OCI-LY1 (cell line): ENCODE data around the gene MOB2.

ENCODE experiments used
- CTCF ChIP-seq: fragments of 200-600 bp; sonication (generic), shearing (Covaris generic); IDR thresholded peaks from 2 replicates; pipeline ENCODE4 v1.5.1; 2017; ENCODE audit warnings: mild to moderate bottlenecking, antibody characterized with exemption, low read length, moderate library complexity, mixed read lengths
- EZH2 ChIP-seq: fragments of 200-600 bp; sonication (generic), shearing (Covaris generic); IDR thresholded peaks from 2 replicates; pipeline ENCODE4 v1.8.0; 2017; ENCODE audit warnings: borderline replicate concordance, mixed run types, mild to moderate bottlenecking, antibody characterized with exemption, low read length, moderate library complexity, mixed read lengths

- no peak for TF ChIP-seq CTCF
- TF ChIP-seq EZH2, result no peak
These were observed 64.1 kb downstream of the MOB2 start for GRCh38 chr11:1422481-1422880.
